ENCODE data around the gene CRIP1.

CRIP1 gene

DNA sequence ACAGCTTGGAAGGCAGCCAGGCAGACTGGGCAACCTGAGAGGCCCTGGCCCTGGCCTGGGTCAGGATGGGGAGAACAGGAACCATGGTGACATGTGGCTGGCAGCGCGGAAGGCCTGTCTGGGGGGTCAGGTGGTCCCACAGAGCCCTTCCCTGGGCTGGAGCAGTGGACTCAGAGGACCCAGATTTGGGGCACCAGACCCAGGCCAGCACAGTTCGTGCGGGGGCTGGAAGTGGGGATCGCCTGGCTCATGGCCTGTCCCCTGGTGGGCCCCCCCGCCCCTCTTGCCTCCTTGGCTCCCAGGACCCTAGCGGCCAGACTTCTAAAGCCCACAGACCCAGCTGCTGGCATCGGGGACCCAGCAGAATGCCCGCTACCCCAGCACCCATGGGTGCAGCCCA, 45.7 kb upstream of the CRIP1 start:
- H3K27me3 ChIP-seq (replicated peaks; ENCODE audit: insufficient read depth, low read length): no peaks in the 10 kb centered on the region
- TF ChIP-seq, protein P1, sequence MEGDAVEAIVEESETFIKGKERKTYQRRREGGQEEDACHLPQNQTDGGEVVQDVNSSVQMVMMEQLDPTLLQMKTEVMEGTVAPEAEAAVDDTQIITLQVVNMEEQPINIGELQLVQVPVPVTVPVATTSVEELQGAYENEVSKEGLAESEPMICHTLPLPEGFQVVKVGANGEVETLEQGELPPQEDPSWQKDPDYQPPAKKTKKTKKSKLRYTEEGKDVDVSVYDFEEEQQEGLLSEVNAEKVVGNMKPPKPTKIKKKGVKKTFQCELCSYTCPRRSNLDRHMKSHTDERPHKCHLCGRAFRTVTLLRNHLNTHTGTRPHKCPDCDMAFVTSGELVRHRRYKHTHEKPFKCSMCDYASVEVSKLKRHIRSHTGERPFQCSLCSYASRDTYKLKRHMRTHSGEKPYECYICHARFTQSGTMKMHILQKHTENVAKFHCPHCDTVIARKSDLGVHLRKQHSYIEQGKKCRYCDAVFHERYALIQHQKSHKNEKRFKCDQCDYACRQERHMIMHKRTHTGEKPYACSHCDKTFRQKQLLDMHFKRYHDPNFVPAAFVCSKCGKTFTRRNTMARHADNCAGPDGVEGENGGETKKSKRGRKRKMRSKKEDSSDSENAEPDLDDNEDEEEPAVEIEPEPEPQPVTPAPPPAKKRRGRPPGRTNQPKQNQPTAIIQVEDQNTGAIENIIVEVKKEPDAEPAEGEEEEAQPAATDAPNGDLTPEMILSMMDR (IDR thresholded peaks at IDR 0.05; ENCODE audit: low read length): no peak
- TF ChIP-seq EZH2 (optimal IDR thresholded peaks at IDR 0.05; ENCODE audit: low read depth, low read length) (no peak), EZH2phosphoT487 (IDR thresholded peaks at IDR 0.05; ENCODE audit: low read length) (no peak)
- no peaks in the 10 kb centered on the region for H3K4me1 ChIP-seq (ENCODE audit: low read length)
- H3K36me3 ChIP-seq (replicated peaks; ENCODE audit: insufficient read depth, low read length): no peaks in the 10 kb centered on the region
- H3K4me3 ChIP-seq (ENCODE audit: low read length): no peak overlapping the region
- peaks cover 21% of the 10 kb centered on the region for H3K79me2 ChIP-seq (ENCODE audit: low read length)
- H3K27ac ChIP-seq (ENCODE audit: low read length): no peak overlapping the region
- H3K9me2 ChIP-seq (replicated peaks; ENCODE audit: insufficient read depth, low read length): no peaks in the 10 kb centered on the region
- H4K20me1 ChIP-seq (ENCODE audit: insufficient read depth, low read length): no peaks in the 10 kb centered on the region
- H3K9ac ChIP-seq (ENCODE audit: low read length): no peak overlapping the region
- no peaks in the 10 kb centered on the region for H3K9me3 ChIP-seq (replicated peaks; ENCODE audit: insufficient read depth, low read length)
- no peak for DNase-seq
- no peaks in the 10 kb centered on the region; the same call in 1 of the 2 replicates for H3F3A ChIP-seq (ENCODE audit: insufficient read depth, low read length)
- H2AFZ ChIP-seq (ENCODE audit: low read length): no peak overlapping the region
- no peak overlapping the region for H3K4me2 ChIP-seq (ENCODE audit: low read depth, low read length)

DNA sequence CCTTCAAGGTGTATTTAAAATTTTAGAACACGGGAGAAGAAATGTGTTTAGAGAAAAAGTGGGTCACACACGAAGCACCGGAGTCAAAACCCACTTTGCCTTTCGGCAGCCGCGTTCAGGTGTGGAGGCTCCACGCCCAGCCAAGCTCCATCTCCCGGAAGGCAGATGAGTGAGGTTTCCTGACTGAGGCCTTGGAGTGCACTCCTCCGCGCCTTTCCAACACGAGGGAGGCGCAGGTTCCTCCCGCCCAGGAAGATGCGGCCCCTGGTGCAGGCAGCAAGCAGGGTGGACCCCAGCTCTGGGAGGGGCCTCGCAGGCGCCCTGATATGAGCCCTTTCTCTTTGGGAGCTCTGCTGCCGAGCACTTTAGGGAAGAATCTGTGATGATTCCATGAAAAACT, 44.6 kb upstream of the CRIP1 start:
- no peaks in the 10 kb centered on the region for H4K20me1 ChIP-seq (ENCODE audit: insufficient read depth, low read length)

DNA sequence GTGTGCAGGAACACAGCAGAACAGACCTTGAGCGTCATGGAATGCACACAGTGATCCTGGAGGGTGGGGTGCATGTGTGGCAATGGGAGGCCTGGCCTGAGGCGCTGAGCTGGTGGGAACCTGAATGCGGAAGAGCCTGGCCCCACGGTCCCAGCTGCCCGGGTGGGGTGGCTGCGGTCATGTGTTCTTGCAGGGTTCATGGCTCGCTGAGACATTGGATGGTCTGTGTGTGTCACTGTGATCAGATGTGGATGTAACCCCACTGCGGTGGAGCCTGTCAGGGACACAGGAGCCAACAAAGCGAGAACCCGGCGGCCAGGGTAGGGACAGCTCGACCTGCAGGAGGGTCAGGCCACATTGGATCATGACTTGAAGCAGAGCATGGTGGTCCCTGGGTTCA, 43.9 kb upstream of the CRIP1 start:
- Histone ChIP-seq H3K4me2 (ENCODE audit: low read depth, low read length) (no peak overlapping the region), H3K79me2 (ENCODE audit: low read length) (peaks cover 3% of the 10 kb centered on the region), H3K27me3 (replicated peaks; ENCODE audit: insufficient read depth, low read length) (no peaks in the 10 kb centered on the region), H3K9me2 (replicated peaks; ENCODE audit: insufficient read depth, low read length) (no peaks in the 10 kb centered on the region), H4K20me1 (ENCODE audit: insufficient read depth, low read length) (no peaks in the 10 kb centered on the region), H2AFZ (ENCODE audit: low read length) (no peak overlapping the region), H3K4me1 (ENCODE audit: low read length) (no peaks in the 10 kb centered on the region), H3K9ac (ENCODE audit: low read length) (no peak overlapping the region), H3K27ac (ENCODE audit: low read length) (no peak overlapping the region), H3K9me3 (replicated peaks; ENCODE audit: insufficient read depth, low read length) (no peaks in the 10 kb centered on the region), H3K4me3 (ENCODE audit: low read length) (no peak overlapping the region), H3F3A (ENCODE audit: insufficient read depth, low read length) (no peaks in the 10 kb centered on the region), H3K36me3 (replicated peaks; ENCODE audit: insufficient read depth, low read length) (no peaks in the 10 kb centered on the region)
- no peak for TF ChIP-seq EZH2phosphoT487 (IDR thresholded peaks at IDR 0.05; ENCODE audit: low read length)
- TF ChIP-seq, protein P1 (IDR thresholded peaks at IDR 0.05; ENCODE audit: low read length): no peak
- no peak for TF ChIP-seq EZH2 (optimal IDR thresholded peaks at IDR 0.05; ENCODE audit: low read depth, low read length)
- no peak for DNase-seq

More for the DNA sequence above, 44.6 kb upstream of the CRIP1 start:
- Histone ChIP-seq H3K9ac (ENCODE audit: low read length) (no peak overlapping the region), H3K4me2 (ENCODE audit: low read depth, low read length) (no peak overlapping the region), H3K36me3 (replicated peaks; ENCODE audit: insufficient read depth, low read length) (no peaks in the 10 kb centered on the region), H3K9me3 (replicated peaks; ENCODE audit: insufficient read depth, low read length) (no peaks in the 10 kb centered on the region), H3K79me2 (ENCODE audit: low read length) (peaks cover 10% of the 10 kb centered on the region), H3K4me3 (ENCODE audit: low read length) (no peak overlapping the region), H3K9me2 (replicated peaks; ENCODE audit: insufficient read depth, low read length) (no peaks in the 10 kb centered on the region), H3K27me3 (replicated peaks; ENCODE audit: insufficient read depth, low read length) (no peaks in the 10 kb centered on the region), H3K27ac (ENCODE audit: low read length) (no peak overlapping the region), H3K4me1 (ENCODE audit: low read length) (no peaks in the 10 kb centered on the region), H2AFZ (ENCODE audit: low read length) (no peak overlapping the region), H3F3A (ENCODE audit: insufficient read depth, low read length) (no peaks in the 10 kb centered on the region)
- TF ChIP-seq, protein P1 (IDR thresholded peaks at IDR 0.05; ENCODE audit: low read length): no peak
- TF ChIP-seq EZH2phosphoT487 (IDR thresholded peaks at IDR 0.05; ENCODE audit: low read length) (no peak), EZH2 (optimal IDR thresholded peaks at IDR 0.05; ENCODE audit: low read depth, low read length) (no peak)
- no peak for DNase-seq

All from MM.1S (cell line).